Activated B cell treated with CpG ODN at 0.5 μM for 24 hours (primary cell): ENCODE results near the gene DENND2C. TPM values are rescaled to one million over a fixed set of nuclear protein-coding genes. Genes with fewer than 3 reads are reported as not detected.

ENCODE experiments used
- ATAC-seq: fragments of 200-7000 bp; cut with Tn5 transposase; one replicate; pipeline ENCODE4 v1.10.0; 2021; ENCODE audit warnings: low read depth, mild to moderate bottlenecking, moderate library complexity
- CTCF ChIA-PET: fragments of 350-600 bp; sonication (Branson Sonifier 250); formaldehyde crosslinking; loops from one replicate; lab custom pipeline; 2021; ENCODE audit warnings: antibody characterized with exemption; lab: Charles Lee
- POLR2A ChIA-PET: fragments of 350-600 bp; sonication (Branson Sonifier 250); formaldehyde crosslinking; loops from one replicate; lab custom pipeline; 2021; ENCODE audit warnings: antibody characterized with exemption; lab: Charles Lee
- DNase-seq: peaks from one replicate; pipeline ENCODE4 v3.0.0; 2022
- H3K27ac Mint-ChIP-seq: one replicate; pipeline ENCODE4 v1.8.0; 2020; ENCODE audit warnings: mixed read lengths
- H3K27me3 Mint-ChIP-seq: one replicate; pipeline ENCODE4 v1.8.0; 2021; ENCODE audit warnings: mixed read lengths
- H3K36me3 Mint-ChIP-seq: one replicate; pipeline ENCODE4 v1.8.0; 2021; ENCODE audit warnings: low read depth, mixed read lengths
- H3K4me1 Mint-ChIP-seq: one replicate; pipeline ENCODE4 v1.8.0; 2021; ENCODE audit warnings: mixed read lengths
- H3K4me3 Mint-ChIP-seq: one replicate; pipeline ENCODE4 v1.8.0; 2020; ENCODE audit warnings: mild to moderate bottlenecking, mixed read lengths
- H3K9me3 Mint-ChIP-seq: one replicate; pipeline ENCODE4 v1.8.0; 2020; ENCODE audit warnings: mixed read lengths
- intact Hi-C: fragments of 100-400 bp; cut with micrococcal nuclease; formaldehyde crosslinking; loops from one replicate; pipeline ENCODE4 v1.15.1; 2024
- total RNA-seq: library from RNA; stranded (reverse); gene quantifications from 2 replicates; pipeline ENCODE4 v1.2.3, GENCODE V29; 2022
- TF ChIP-seq, protein P1 (sequence below): fragments of 200-600 bp; IDR thresholded peaks from one replicate; pipeline ENCODE4 v1.8.0; 2022; ENCODE audit warnings: antibody characterized with exemption, mild to moderate bottlenecking

The DENND2C gene
- total RNA-seq, 1 donor from 2014 or later = 0.20 TPM

DNA sequence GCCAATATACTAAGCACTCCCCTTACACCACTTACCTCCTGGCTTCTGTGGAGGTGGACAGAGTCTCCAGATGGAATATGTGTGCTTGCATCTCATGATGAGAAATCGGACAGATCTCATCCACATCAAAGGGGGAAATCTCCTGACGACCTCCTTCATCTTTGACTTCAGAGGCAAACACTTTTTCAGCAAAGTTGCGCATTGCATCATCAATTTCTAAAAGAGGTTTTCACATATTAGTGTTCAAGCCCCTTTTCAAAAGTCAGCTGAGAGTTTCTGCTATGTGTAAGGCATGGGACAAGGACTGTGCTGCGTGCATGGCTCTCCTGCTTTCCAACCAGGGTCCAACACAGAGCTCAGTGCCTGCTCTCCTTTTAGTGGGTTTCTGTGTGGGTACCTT, 18.7 kb upstream of the DENND2C start:
- intact Hi-C loops = no loop called here
- ChIA-PET CTCF (no interaction called here), POLR2A (no interaction called here)
- no peak for DNase-seq
- ATAC-seq = no peak
- no peak overlapping the region for H3K4me3 Mint-ChIP-seq
- H3K9me3 Mint-ChIP-seq = no peaks in the 10 kb centered on the region
- TF ChIP-seq, protein P1, sequence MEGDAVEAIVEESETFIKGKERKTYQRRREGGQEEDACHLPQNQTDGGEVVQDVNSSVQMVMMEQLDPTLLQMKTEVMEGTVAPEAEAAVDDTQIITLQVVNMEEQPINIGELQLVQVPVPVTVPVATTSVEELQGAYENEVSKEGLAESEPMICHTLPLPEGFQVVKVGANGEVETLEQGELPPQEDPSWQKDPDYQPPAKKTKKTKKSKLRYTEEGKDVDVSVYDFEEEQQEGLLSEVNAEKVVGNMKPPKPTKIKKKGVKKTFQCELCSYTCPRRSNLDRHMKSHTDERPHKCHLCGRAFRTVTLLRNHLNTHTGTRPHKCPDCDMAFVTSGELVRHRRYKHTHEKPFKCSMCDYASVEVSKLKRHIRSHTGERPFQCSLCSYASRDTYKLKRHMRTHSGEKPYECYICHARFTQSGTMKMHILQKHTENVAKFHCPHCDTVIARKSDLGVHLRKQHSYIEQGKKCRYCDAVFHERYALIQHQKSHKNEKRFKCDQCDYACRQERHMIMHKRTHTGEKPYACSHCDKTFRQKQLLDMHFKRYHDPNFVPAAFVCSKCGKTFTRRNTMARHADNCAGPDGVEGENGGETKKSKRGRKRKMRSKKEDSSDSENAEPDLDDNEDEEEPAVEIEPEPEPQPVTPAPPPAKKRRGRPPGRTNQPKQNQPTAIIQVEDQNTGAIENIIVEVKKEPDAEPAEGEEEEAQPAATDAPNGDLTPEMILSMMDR = no peak
- no peaks in the 10 kb centered on the region for H3K36me3 Mint-ChIP-seq
- H3K27ac Mint-ChIP-seq = no peak overlapping the region
- H3K27me3 Mint-ChIP-seq = peaks cover 23% of the 10 kb centered on the region
- H3K4me1 Mint-ChIP-seq = no peaks in the 10 kb centered on the region

DNA sequence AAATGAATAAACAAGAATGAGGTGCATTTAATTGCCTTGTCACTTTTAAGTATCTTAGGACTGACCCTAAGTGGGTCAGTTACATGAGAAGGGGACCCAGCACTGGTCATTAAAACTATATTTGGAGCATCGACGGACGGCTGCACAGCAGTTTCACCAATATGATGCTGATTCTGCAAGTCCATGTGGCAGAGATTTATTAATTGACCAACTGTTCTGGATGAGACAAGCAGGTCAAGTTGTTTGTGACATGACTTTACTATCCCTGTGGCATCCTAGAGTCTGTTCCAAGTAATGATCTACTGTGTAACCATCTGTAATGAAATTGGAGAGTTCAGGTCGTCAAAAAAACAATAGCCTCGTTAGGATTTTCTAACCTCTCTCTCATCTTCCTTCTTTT, 16.0 kb upstream of the DENND2C start:
- POLR2A ChIA-PET = no interaction called here
- Mint-ChIP-seq H3K27ac (no peak overlapping the region), H3K4me3 (no peak overlapping the region), H3K36me3 (no peaks in the 10 kb centered on the region), H3K4me1 (no peaks in the 10 kb centered on the region), H3K9me3 (no peaks in the 10 kb centered on the region), H3K27me3 (peaks cover 26% of the 10 kb centered on the region)
- CTCF ChIA-PET = no interaction called here
- intact Hi-C loops = no loop called here
- TF ChIP-seq, protein P1 = no peak
- DNase-seq (no peak), ATAC-seq (no peak)

DNA sequence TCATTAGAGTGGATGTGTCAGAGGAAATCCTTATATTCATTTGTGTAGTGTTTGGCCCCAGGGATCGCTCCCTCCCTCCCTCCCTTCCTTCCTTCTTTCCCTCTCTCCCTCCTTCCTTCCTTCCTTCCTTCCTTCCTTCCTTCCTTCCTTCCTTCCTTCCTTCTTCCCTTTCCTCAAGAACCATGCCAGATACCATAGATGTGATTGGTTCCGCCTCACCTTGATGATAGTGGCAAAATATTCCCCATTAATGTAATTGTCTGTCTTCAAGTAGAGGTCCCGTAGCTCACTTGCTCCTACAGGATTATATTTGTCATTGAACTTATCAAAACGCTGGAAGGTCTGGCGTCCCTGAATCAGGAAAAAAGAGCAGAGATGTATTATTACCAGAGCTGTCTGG, 7.8 kb upstream of the DENND2C start:
- no peaks in the 10 kb centered on the region for H3K36me3 Mint-ChIP-seq
- no peak for DNase-seq
- peaks cover 35% of the 10 kb centered on the region for H3K27me3 Mint-ChIP-seq
- H3K4me3 Mint-ChIP-seq = no peak overlapping the region
- TF ChIP-seq, protein P1 = no peak
- H3K9me3 Mint-ChIP-seq = no peaks in the 10 kb centered on the region
- no peak overlapping the region for H3K27ac Mint-ChIP-seq
- no peak for ATAC-seq
- H3K4me1 Mint-ChIP-seq = no peaks in the 10 kb centered on the region
- ChIA-PET POLR2A (no interaction called here), CTCF (no interaction called here)
- intact Hi-C loops = no loop called here

DNA sequence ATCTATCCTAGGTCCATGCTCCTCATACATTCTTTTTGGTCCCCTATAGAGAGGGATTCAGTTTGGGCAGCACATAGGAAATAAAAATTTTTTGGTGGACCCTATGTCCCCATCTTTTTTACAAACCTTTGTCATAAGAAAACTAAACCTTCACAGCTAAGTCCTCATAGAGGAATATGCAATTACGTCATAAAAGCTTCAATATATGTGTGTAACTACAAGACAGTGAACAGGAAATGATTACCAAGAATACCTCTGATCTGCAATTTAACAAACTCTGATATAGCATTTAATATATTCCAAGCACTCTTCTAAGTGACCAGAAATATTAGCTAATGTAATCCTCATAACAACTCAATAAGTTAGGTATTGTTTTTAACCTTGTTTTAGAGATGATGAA, 6.3 kb upstream of the DENND2C start:
- peaks cover 35% of the 10 kb centered on the region for H3K27me3 Mint-ChIP-seq
- no peak overlapping the region for H3K4me3 Mint-ChIP-seq
- ATAC-seq (no peak), DNase-seq (no peak)
- no peaks in the 10 kb centered on the region for H3K36me3 Mint-ChIP-seq
- TF ChIP-seq, protein P1 = no peak
- intact Hi-C loops = no loop called here
- no peaks in the 10 kb centered on the region for H3K4me1 Mint-ChIP-seq
- POLR2A ChIA-PET = no interaction called here
- no peaks in the 10 kb centered on the region for H3K9me3 Mint-ChIP-seq
- H3K27ac Mint-ChIP-seq = no peak overlapping the region
- CTCF ChIA-PET = no interaction called here

DNA sequence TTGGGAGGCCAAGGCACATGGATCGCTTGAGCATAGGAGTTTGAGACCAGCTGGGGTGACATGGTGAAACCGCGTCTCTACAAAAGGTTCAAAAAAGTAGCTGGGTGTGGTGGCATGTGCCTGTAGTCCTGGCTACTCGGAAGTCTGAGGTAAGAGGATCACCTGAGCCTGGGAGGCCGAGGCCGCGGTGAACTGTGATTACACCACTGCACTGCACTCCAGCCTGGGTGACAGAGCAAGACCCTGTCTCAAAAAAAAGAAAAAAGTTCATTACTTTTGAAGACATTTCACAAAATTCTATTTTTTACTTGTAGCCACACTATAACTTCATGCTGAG, 2.1 kb upstream of the DENND2C start:
- Mint-ChIP-seq H3K27me3 (peaks cover 29% of the 10 kb centered on the region), H3K36me3 (peaks cover 2% of the 10 kb centered on the region), H3K4me1 (peaks cover 10% of the 10 kb centered on the region), H3K9me3 (no peaks in the 10 kb centered on the region), H3K4me3 (no peak overlapping the region), H3K27ac (no peak overlapping the region)
- no peak for ATAC-seq
- POLR2A ChIA-PET = interaction anchor here (0.6 kb wide), 1 partner anchor 1713 kb away, joined by 7 read pairs; no protein-coding TSS in a partner anchor
- intact Hi-C loops = no loop called here
- TF ChIP-seq, protein P1 = no peak
- CTCF ChIA-PET = interaction anchor here (1.5 kb wide), 1 partner anchor 325 kb away, joined by 7 read pairs; no protein-coding TSS in a partner anchor
- DNase-seq = no peak
